Duodenal mucosa (tissue), 2 donors: Measurements from ENCODE around the gene SEPTIN8.

Source experiments
- H3K27ac ChIP-seq: one replicate; pipeline ENCODE4 v1.7.0; 2013; ENCODE audit warnings: low read depth, low read length
- H3K27me3 ChIP-seq, 2 donors: one replicate each; pipeline ENCODE4 v1.7.0; 2013; ENCODE audit warnings: low read length in 2 of 2, control low read depth in 1 of 2; ENCODE audit not compliant: insufficient read depth in 2 of 2, control insufficient read depth in 1 of 2
- H3K36me3 ChIP-seq, 2 donors: one replicate each; pipeline ENCODE4 v1.7.0; 2013; ENCODE audit warnings: low read length in 2 of 2, control low read depth in 1 of 2; ENCODE audit not compliant: insufficient read depth in 2 of 2, control insufficient read depth in 1 of 2
- H3K4me1 ChIP-seq, 2 donors: one replicate each; pipeline ENCODE4 v1.7.0; 2013; ENCODE audit warnings: low read length in 2 of 2, control low read depth in 1 of 2; ENCODE audit not compliant: insufficient read depth in 2 of 2, control insufficient read depth in 1 of 2
- H3K4me3 ChIP-seq, 2 donors: one replicate each; pipeline ENCODE4 v1.7.0; 2013; ENCODE audit warnings: low read length in 2 of 2, low read depth in 1 of 2
- H3K9ac ChIP-seq, 2 donors: one replicate each; pipeline ENCODE4 v1.7.0; 2013; ENCODE audit warnings: low read length in 2 of 2, low read depth in 1 of 2
- H3K9me3 ChIP-seq, 2 donors: one replicate each; pipeline ENCODE4 v1.7.0; 2013; ENCODE audit warnings: low read length in 2 of 2, control low read depth in 1 of 2; ENCODE audit not compliant: control insufficient read depth in 1 of 2

Gene SEPTIN8

DNA sequence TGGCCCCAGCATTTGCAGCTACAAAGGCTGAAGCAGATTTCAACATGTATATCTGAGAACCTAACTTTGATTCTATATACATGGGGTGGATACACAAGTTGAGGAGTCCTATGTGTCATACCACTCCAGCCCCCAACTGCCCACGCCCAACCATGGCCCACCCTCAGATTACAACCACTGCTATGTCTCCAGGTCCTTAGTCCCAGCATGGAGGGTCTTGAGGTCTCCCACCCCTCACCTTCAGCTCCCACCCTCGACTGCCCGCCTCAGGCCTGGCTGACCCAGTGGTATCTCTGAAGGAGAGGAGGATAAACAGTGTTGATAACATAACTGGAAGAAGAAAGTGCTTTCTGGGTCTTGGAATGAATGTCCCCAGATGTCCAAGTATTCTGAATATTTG is 44.3 kb upstream of the SEPTIN8 start:
- no peaks in the 10 kb centered on the region for H3K27me3 ChIP-seq

GRCh38 chr5:132820162-132820754 is 43.2 kb upstream of the SEPTIN8 start:
- Histone ChIP-seq H3K27me3 (no peaks in the 10 kb centered on the region), H3K27ac (no peak overlapping the region), H3K4me1 (peaks cover 12 to 35% of the 10 kb centered on the region in 2 donors), H3K9ac (peak overlapping the region in 1 of 2 donors; percentile 67), H3K4me3 (peak overlapping the region; percentile 34 to 58), H3K36me3 (peaks cover 4 to 8% of the 10 kb centered on the region in 2 donors), H3K9me3 (no peaks in the 10 kb centered on the region)

More for the DNA sequence above, 44.3 kb upstream of the SEPTIN8 start:
- Histone ChIP-seq H3K36me3 (peaks cover 4 to 8% of the 10 kb centered on the region in 2 donors), H3K9ac (no peak overlapping the region), H3K27ac (no peak overlapping the region), H3K4me1 (peaks cover 12 to 32% of the 10 kb centered on the region in 2 donors), H3K9me3 (no peaks in the 10 kb centered on the region), H3K4me3 (no peak overlapping the region)

DNA sequence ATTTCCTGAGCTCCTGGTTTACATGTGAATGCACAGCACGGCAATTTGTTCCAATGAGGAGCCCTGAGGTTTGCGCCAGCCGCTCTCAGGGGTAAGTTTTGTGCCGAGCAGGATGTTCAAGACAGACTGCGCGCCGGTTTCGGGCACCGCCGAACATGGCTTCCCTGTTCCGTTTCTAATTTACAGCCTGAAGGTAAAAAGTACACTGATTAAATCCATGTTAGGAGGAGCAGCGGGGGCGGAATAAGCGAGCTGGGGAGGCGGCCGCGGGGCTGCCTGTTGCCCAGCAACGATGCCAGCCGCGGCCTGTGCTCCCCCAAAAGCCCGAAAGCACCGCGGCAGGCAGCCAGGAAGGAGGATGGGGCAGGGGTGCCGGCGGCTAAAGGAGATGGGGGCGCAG is 42.4 kb upstream of the SEPTIN8 start:
- peaks cover 0 to 8% of the 10 kb centered on the region in 2 donors for H3K36me3 ChIP-seq
- H3K4me3 ChIP-seq, result peak overlapping the region; percentile 34 to 58
- no peaks in the 10 kb centered on the region for H3K27me3 ChIP-seq
- peaks cover 12 to 41% of the 10 kb centered on the region in 2 donors for H3K4me1 ChIP-seq
- H3K27ac ChIP-seq, result peak overlapping the region; percentile 76
- peak overlapping the region; percentile 43 to 67 for H3K9ac ChIP-seq
- H3K9me3 ChIP-seq, result no peaks in the 10 kb centered on the region

- no peaks in the 10 kb centered on the region for H3K36me3 ChIP-seq
- no peak overlapping the region for H3K4me3 ChIP-seq
- no peak overlapping the region for H3K27ac ChIP-seq
- H3K4me1 ChIP-seq, result peaks cover 12 to 49% of the 10 kb centered on the region in 2 donors
- peaks cover 0 to 5% of the 10 kb centered on the region in 2 donors for H3K27me3 ChIP-seq
- no peaks in the 10 kb centered on the region for H3K9me3 ChIP-seq
- H3K9ac ChIP-seq, result no peak overlapping the region
Measured at GRCh38 chr5:132817011-132817410, 40.0 kb upstream of the SEPTIN8 start.

- peaks cover 3 to 5% of the 10 kb centered on the region in 2 donors for H3K27me3 ChIP-seq
- H3K36me3 ChIP-seq, result no peaks in the 10 kb centered on the region
- no peaks in the 10 kb centered on the region for H3K9me3 ChIP-seq
- peaks cover 12 to 49% of the 10 kb centered on the region in 2 donors for H3K4me1 ChIP-seq
- no peak overlapping the region for H3K27ac ChIP-seq
- H3K9ac ChIP-seq, result no peak overlapping the region
- no peak overlapping the region for H3K4me3 ChIP-seq
Measured at GRCh38 chr5:132816554-132816953, 39.5 kb upstream of the SEPTIN8 start.

- Histone ChIP-seq H3K4me3 (no peak overlapping the region), H3K27ac (no peak overlapping the region), H3K36me3 (no peaks in the 10 kb centered on the region), H3K4me1 (peaks cover 12 to 49% of the 10 kb centered on the region in 2 donors), H3K9me3 (no peaks in the 10 kb centered on the region), H3K9ac (no peak overlapping the region), H3K27me3 (peaks cover 5 to 8% of the 10 kb centered on the region in 2 donors)
Measured at GRCh38 chr5:132816083-132816482, 39.0 kb upstream of the SEPTIN8 start.

DNA sequence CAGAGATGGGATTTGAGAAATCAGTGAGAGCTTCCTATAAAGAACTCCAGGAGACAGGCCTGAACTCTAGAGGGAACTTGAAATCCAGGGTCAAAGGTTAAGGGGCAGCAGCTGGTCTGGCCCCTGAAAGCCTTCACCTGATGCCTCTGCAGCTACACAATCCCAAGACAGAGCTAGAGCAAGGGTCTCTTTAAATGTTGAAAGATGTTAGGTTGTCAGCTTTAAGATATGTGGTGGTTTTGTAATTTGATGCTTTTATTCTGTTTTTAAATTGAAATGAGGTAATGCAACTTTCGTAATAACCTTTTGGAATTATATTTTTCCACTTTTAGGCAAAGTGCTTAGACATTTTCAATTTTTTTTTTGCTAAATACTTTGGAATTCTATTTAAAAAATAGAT is 38.4 kb upstream of the SEPTIN8 start:
- Histone ChIP-seq H3K9me3 (no peaks in the 10 kb centered on the region), H3K4me1 (peaks cover 12 to 49% of the 10 kb centered on the region in 2 donors), H3K27me3 (peaks cover 5 to 8% of the 10 kb centered on the region in 2 donors), H3K27ac (no peak overlapping the region), H3K36me3 (no peaks in the 10 kb centered on the region), H3K4me3 (peak overlapping the region; percentile 65 to 76), H3K9ac (peak overlapping the region in 1 of 2 donors; percentile 37)

DNA sequence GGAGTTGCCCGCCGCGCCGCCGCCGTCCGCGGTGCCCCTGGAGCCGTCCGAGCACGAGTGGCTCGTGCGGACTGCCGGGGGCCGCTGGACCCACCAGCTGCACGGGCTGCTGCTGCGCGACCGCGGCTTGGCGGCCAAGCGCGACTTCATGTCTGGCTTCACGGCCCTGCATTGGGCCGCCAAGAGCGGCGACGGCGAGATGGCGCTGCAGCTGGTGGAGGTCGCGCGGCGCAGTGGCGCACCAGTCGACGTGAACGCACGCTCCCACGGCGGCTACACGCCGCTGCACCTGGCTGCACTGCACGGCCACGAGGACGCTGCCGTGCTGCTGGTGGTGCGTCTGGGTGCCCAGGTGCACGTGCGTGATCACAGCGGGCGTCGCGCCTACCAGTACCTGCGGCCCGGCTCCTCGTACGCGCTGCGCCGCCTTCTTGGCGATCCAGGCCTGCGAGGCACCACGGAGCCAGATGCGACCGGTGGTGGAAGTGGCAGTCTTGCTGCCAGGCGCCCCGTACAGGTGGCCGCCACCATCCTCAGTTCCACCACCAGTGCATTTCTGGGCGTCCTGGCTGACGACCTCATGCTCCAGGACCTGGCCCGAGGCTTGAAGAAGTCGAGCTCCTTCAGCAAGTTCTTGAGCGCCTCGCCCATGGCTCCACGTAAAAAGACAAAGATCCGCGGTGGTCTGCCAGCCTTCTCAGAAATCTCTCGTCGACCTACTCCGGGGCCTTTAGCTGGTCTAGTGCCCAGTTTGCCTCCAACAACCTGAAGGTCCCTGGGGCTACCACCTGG is 37.7 kb upstream of the SEPTIN8 start:
- H3K9ac ChIP-seq, result peak overlapping the region; percentile 57 to 71
- H3K9me3 ChIP-seq, result no peaks in the 10 kb centered on the region
- H3K27me3 ChIP-seq, result peaks cover 5 to 8% of the 10 kb centered on the region in 2 donors
- H3K4me1 ChIP-seq, result peaks cover 12 to 41% of the 10 kb centered on the region in 2 donors
- no peaks in the 10 kb centered on the region for H3K36me3 ChIP-seq
- H3K27ac ChIP-seq, result no peak overlapping the region
- H3K4me3 ChIP-seq, result peak overlapping the region; percentile 65 to 76

GRCh38 chr5:132813599-132814502 is 36.8 kb upstream of the SEPTIN8 start:
- Histone ChIP-seq H3K9ac (peak overlapping the region; percentile 57 to 71), H3K27ac (peak overlapping the region; percentile 77), H3K36me3 (no peaks in the 10 kb centered on the region), H3K9me3 (no peaks in the 10 kb centered on the region), H3K4me1 (peaks cover 13 to 43% of the 10 kb centered on the region in 2 donors), H3K27me3 (peaks cover 5 to 8% of the 10 kb centered on the region in 2 donors), H3K4me3 (peak overlapping the region; percentile 65 to 76)
